ENCODE measurements around the gene DNAJC21. TPM values are rescaled to one million over a fixed set of nuclear protein-coding genes. Genes with fewer than 3 reads are reported as not detected.

Gene DNAJC21
- total and polyA plus RNA-seq, 2 experiments from 2014 or later = 35.7 to 37.4 TPM

GRCh38 chr5:34930462-34930844 is 1.1 kb downstream of the DNAJC21 start:
- Mint-ChIP-seq H3K4me3 (peak overlapping the region; percentile 97), H3K27me3 (ENCODE audit: insufficient read depth, low read depth, poor library complexity) (peaks cover 5% of the 10 kb centered on the region), H3K9me3 (no peaks in the 10 kb centered on the region), H3K27ac (peak overlapping the region; percentile 98), H3K4me1 (peaks cover 20% of the 10 kb centered on the region), H3K36me3 (ENCODE audit: low read depth) (peaks cover 24% of the 10 kb centered on the region)
- H3K79me2 ChIP-seq (replicated peaks; ENCODE audit: insufficient read depth) = peaks cover 51% of the 10 kb centered on the region
- peak overlapping the region; percentile 91 for H3K27ac ChIP-seq (ENCODE audit: low read depth)
- H3K4me1 ChIP-seq (ENCODE audit: insufficient read depth) = peaks cover 11% of the 10 kb centered on the region; the same call in 1 of the 2 replicates
- H3K9me2 ChIP-seq (ENCODE audit: insufficient read depth) = no peaks in the 10 kb centered on the region
- no peak for ATAC-seq
- peak overlapping the region; percentile 73 for H2AFZ ChIP-seq
- TF ChIP-seq CTCF (conservative IDR thresholded peaks at IDR 0.05; ENCODE audit: low read depth in 2 of 2) (no peak), POLR2AphosphoS5 (IDR thresholded peaks at IDR 0.05; ENCODE audit: low read depth) (no peak), NANOG (IDR thresholded peaks at IDR 0.05; ENCODE audit: borderline replicate concordance) (no peak), ETS1 (IDR thresholded peaks at IDR 0.05) (no peak), ZNF462 (CRISPR knock-in tag; IDR thresholded peaks at IDR 0.05) (no peak), JUNB (IDR thresholded peaks at IDR 0.05; ENCODE audit: unreplicated experiment) (no peak), CREB1 (CRISPR knock-in tag; IDR thresholded peaks at IDR 0.05; ENCODE audit: low read depth) (no peak), REST (IDR thresholded peaks at IDR 0.05; ENCODE audit: unreplicated experiment) (no peak), ZNF331 (CRISPR knock-in tag; IDR thresholded peaks at IDR 0.05; ENCODE audit: low read depth) (no peak), STAT1 (IDR thresholded peaks at IDR 0.05; ENCODE audit: unreplicated experiment) (no peak), EZH2phosphoT487 (IDR thresholded peaks at IDR 0.05; ENCODE audit: unreplicated experiment) (no peak), ZNF114 (CRISPR knock-in tag; IDR thresholded peaks at IDR 0.05) (no peak), EZH2 (IDR thresholded peaks at IDR 0.05; ENCODE audit: low read depth, unreplicated experiment) (no peak)
- no peak for DNase-seq (ENCODE audit: low spot score)
- H3F3A ChIP-seq (replicated peaks; ENCODE audit: low read depth) = peaks cover 14% of the 10 kb centered on the region; the same call in 1 of the 2 replicates
- H4K20me1 ChIP-seq (replicated peaks; ENCODE audit: insufficient read depth) = peaks cover 11% of the 10 kb centered on the region; the same call in 1 of the 2 replicates
- peak overlapping the region; percentile 92 for H3K4me2 ChIP-seq
- peak overlapping the region; percentile 73 for H3K4me3 ChIP-seq
- peaks cover 16% of the 10 kb centered on the region for H3K36me3 ChIP-seq (ENCODE audit: insufficient read depth)
- H3K27me3 ChIP-seq (ENCODE audit: insufficient read depth) = no peaks in the 10 kb centered on the region

Data from GM23338 (cell line).